Activated CD8-positive, alpha-beta memory T cell treated with anti-CD3 and anti-CD28 coated beads, Interleukin-2, amount 50 U/mL, for 4 hours (primary cell): Measurements from ENCODE around the gene SLC2A13.
A peak's percentile ranks its signal among the peaks of the same experiment; 100 is the strongest.
"Not testable (repeated sequence)": the region's sequence is repeated elsewhere in the genome, so short reads cannot be mapped to it uniquely, and the experiment has no call there.

ENCODE experiments used
- DNase-seq: peaks from one replicate; pipeline ENCODE4 v3.0.0-alpha.2; 2020

The SLC2A13 gene

DNA sequence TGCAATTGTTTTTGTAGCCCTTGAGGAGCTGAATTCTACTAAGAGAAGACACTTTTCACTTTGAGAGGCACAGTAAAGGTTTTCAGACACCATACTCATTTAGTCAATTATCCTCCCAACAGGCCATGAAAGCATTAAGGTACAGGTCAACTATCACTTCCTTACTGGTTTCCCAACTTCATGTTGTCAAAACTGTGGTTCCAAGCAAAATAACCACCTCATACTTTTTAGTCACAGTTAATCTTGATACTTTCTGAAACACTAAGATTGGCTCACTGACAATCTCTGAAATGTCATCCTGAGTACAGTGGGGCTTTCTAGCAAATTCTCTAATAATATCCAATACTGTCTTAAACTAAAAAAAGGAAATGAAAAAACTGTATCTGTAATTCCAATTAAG is 71.7 kb downstream of the SLC2A13 start:
- DNase-seq, result no peak

DNA sequence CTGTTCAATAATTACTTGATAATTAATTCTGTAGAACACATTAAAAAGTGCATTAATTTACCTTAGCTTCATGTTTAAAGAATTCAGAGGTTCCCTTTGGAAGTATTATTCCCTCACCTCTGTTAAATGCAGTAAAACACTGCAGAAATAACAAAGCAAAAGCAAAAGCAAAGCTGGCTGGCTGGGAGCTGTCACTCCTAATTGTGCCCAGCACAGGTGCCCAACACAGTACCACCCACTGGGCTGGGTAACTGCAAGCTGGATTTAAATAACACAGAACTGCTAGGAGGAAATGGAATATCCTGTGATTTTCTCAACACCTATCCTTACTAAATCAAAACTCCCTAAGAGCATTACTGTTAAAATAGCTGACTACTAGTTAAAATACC is 72.6 kb downstream of the SLC2A13 start:
- DNase-seq, result no peak

DNA sequence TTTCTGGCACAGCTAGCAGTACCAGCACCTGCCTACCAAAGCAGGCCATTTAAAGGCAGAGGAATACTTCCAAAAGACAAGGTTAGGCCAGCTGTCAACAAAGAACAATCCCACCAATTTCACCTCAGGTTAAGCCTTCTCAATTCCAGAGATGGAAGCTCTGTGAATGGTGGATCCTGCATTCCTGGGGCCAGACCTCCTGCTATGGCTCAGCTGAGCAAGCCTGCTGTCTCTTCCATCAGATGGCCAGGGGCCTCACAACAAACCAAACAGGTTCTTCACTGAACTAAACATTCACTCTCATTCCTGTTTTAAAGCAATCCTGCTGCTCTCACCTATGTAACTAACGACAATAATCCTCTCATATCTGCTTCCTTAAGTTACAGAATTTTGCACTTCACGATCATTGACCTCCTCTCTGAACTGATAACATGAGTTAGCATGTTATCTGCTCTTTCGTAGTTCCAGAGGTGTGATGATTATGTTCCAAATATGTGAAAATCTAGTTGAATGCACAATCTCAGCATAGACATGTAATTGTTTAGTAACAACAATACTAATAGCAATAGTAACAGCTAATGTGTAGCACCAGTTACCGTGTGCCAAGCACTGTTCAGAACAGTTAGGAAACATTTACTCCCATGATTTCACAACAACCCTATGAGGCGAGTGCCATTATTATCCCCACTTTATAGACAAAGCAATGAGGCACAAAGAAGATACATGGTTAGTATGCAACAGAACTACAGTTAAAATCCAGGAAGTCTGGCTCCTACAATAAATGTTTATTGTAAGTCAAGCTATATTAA is 73.2 kb downstream of the SLC2A13 start:
- DNase-seq, result no peak

DNA sequence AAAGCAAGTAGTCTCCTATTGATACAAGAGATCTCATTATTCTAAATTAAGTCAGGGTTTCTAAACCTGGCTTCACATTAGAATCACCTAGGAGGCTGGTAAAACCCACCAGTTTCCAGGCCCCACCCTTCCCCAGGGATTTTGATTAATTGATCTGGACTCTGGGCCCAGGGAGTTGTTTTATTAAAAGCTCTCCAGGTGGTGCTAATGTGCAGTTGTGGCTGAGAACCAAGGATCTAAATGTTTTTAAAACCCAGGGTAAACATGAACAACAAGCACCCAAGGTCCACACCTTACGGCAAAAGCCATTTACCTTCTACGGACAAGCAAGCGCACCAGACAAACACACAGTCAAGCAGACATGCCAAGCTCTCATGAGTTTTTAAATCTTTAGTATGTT is 73.9 kb downstream of the SLC2A13 start:
- no peak for DNase-seq

DNA sequence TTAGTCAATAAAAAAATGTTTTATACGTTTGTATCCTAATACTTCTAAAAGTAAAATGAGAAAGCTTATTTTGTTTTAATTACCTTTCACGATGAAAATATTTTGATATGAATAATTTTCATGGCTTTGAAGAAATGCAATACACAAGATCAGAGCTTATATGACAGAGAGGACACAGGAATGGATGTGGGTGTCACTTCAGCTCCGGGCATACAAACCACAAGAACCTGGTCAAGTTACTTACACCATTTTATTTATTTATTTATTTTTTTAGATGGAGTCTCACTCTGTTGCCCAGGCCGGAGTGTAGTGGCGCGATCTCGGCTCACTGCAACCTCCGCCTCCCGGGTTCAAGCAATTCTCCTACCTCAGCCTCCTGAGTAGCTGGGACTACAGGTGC is 74.9 kb downstream of the SLC2A13 start:
- DNase-seq, result not testable (repeated sequence)

DNA sequence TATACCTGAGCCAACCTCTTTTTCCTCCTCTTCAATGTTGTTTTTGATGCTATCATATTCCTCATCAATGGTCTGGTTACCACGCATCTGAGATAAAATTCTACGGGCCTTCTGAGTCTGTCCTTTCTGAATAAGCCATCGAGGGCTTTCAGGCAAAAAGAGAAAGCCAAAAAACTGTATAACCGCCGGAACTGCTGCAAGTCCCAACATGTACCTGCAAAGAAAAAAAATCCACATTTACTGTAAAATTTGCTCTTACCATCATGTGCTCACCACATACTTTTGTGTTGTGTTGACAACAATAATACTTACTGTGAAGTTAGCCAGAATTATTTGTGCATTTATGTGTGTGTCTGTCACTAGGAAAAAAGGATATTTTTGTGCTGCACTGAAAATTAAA is 77.6 kb downstream of the SLC2A13 start:
- no peak for DNase-seq

DNA sequence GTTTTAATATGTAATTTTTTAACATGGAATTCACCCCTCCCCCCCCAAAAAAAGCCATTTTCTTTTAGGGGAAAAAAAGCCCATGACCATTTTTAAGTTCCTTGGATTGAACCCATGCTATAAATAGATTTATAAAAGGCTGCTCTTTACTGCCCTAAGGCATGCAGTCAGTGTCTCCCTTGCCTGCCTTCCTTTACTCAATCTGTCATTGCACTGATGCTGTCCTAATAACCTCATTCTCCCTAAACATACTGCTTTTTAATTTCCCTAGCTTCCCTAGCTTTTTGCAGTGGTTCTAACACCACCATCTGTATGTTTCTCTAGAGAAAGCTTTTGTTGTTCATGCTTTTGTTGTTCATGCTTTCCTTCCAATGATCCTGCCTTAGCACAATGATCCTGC is 83.0 kb downstream of the SLC2A13 start:
- no peak for DNase-seq

DNA sequence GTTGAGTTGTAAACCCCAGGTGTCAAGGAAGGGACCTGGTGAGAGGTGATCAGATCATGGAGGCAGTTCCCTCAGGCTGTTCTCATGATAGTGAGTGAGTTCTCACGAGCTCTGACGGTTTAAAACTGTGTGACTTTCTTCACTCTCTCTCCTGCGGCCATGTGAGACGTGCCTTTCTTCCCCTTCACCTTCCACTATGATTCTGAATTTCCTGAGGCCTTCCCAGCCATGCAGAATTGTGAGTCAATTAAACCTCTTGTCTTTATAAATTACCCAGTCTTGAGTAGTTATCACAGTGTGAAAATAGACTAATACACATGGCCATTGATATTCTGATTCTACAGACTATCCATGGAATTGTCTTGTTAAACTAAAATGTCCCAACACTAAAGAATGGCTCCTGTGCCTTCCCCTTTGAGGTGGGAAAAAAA is 85.6 kb downstream of the SLC2A13 start:
- DNase-seq, result no peak

DNA sequence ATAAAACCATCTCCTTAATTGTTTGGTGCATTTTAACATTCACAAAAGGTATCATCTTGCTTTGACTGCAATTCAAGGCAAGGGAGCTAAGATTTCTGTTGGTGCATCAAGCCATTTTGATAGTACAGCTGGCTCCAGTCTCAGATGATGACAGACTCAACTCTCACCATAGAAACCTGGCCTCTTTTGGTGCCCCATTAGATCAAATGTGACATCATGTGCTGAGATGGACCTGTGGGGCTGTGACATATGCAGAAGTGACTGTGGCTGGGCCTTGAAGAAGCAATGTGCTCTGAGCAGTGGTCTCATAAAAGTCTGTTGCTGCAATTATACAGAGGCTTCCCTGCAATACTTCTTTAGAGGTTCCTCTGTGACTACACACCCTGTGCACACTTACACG is 88.4 kb downstream of the SLC2A13 start:
- no peak for DNase-seq

DNA sequence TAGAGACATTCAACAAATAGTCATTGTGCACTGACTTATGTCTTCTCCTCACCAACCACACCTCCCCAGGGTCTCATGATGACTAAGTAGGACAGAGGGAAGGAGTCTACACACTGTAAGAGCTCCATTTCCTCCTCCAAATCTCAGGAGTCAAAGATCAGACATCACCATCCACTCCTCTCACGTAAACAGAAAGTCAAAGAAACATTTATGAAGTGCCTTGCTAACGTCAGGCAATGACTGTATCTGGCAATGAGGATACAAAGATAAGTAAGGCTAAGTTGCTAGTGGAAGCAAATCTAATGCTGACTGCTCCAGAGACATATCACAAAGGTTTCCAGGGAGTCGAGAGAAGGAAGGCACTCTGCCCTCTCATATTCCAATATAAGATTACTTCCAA is 88.9 kb downstream of the SLC2A13 start:
- DNase-seq, result no peak

DNA sequence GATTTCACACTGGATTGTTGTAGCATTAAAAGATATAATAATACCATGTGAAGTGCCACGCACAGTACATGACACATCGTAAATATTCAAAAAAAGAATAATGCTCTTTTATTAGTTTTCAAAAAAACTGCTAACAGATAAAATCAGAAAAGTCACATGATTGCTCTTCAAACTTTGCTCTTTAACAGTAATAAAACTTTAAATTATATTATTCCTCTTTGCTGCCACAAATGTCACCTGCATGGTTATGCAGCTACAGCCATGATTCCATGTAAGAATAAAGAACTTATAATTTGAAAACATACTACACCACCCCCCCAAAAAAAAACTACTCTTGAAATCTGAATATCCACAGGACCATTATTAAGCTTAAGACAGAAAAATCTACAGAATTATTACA is 90.0 kb downstream of the SLC2A13 start:
- DNase-seq, result no peak

DNA sequence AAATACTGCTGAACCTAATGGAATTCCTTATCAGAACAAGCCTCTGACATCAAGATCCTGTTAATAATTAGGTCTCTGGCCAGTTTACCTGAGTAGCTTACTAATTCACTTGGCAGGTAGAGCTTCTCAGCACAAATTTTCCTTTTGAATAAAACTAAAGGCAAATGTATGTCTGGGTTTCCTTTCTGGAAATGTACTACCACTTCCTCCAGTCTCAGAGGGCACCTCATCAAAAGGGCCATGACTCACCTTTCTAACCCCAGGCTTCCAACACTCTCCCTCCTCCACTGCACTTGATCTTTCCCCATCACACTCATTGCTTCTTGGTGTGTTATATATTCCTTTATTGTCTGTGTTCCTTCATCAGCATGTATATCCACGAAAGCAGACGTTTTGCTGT is 90.5 kb downstream of the SLC2A13 start:
- no peak for DNase-seq

DNA sequence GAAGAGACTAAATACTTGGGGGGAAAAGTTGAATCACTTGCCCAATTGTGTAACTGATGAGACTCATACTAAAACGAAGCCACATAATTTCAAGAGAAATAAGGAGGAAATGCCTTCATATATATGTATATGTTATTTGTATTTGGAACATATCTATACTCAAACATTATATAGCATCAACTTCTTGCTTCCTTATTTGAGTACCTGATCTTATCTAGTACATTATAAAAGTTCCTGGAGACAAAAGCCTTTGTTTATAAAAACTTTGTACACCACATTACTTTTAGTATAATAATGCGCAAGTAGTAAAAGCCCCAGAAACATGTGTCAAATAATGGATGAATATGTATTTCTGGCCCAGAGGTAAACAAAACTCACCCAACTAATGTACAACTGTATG is 92.0 kb downstream of the SLC2A13 start:
- DNase-seq, result no peak

DNA sequence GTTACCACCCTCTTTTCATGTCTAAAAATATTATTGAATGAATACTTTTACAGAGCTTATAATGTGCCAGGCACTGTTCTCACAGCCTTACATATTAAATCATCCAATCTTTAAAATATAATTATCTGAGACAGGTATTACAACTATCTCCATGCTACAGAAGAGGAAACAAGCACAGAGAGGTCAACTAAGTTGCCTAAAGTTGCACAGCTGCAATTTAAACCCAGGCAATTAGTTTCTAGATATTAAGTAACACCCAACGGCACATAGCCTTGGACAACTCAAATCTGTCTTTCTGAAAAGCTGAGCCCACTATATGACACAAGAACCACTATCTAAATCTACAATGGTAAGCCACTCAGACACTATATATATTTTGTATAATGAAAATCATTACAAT is 92.6 kb downstream of the SLC2A13 start:
- no peak for DNase-seq

DNA sequence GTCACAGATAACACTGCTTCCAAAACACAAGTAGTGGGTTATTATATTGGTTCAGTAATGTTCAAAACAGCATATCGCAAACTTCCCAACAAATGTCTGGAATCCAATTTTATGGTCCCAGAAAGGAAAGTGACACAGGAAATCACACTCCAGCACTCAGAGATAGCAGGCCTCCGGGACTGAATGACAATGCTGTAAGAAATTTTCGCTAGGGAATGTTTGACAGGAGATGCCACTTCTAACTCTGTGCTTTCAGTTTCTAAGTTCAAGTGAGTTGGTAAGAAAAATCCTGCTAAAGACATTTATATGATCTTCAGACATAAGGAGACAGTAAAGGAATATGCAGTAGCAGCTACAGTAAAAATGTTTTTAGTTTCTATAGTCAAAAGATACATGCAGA is 93.2 kb downstream of the SLC2A13 start:
- DNase-seq, result no peak

DNA sequence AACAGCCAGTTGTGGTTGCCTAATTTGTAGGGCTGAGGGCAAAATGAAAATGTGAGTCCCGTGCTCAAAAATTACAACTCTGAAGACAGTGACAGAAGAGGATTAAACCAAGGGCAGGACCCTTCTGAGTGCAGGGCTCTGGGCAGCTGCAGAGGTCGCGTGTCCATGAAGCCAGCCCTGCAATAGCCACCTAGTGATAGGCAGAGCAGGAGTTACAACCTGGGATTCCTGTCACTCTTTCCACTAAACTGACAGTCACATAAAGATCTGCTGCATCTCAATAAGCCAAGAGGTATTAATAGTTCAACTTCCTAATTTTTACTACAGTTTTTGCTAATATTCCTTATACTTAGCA is 94.1 kb downstream of the SLC2A13 start:
- DNase-seq, result no peak

DNA sequence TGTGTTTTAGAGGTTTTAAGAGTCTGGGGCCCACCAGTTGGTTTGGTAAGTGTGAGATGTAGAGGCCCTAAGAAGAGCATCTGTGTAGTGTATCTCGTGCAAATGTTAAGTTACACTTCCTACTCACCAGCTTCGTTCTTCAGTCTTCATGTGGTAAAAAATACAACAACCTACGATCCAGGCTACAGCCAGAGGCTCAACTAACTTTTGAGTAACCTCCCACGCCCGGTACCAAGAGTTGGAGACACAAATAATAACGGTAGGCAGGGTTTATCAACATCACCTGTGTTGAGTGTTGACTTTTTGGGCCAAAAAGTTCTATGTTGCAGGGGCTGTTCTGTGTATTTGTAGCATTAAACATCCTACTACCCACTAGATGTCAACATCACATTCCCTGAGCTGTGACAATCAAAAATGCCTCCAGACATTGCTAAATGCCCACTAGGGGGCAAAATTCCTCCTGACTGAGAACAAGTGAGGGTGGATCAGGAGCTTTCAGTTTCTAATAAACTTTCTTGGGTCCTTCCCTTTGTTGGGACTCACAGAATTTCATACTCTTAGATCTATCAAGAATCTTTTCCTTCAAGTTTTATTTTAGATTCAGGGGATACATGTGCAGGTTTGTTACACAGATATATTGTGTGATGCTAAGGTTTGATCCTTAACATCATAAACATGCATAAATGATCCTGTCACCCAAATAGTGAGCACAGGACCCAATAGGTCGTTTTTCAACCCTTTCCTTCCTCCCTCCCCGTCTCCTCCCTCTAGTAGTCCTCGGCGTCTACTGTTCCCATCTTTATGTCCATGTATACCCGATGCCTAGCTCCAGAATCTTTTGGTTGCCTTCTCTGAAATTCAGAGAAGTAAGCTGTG is 94.7 kb downstream of the SLC2A13 start:
- DNase-seq, result peak; percentile 41

DNA sequence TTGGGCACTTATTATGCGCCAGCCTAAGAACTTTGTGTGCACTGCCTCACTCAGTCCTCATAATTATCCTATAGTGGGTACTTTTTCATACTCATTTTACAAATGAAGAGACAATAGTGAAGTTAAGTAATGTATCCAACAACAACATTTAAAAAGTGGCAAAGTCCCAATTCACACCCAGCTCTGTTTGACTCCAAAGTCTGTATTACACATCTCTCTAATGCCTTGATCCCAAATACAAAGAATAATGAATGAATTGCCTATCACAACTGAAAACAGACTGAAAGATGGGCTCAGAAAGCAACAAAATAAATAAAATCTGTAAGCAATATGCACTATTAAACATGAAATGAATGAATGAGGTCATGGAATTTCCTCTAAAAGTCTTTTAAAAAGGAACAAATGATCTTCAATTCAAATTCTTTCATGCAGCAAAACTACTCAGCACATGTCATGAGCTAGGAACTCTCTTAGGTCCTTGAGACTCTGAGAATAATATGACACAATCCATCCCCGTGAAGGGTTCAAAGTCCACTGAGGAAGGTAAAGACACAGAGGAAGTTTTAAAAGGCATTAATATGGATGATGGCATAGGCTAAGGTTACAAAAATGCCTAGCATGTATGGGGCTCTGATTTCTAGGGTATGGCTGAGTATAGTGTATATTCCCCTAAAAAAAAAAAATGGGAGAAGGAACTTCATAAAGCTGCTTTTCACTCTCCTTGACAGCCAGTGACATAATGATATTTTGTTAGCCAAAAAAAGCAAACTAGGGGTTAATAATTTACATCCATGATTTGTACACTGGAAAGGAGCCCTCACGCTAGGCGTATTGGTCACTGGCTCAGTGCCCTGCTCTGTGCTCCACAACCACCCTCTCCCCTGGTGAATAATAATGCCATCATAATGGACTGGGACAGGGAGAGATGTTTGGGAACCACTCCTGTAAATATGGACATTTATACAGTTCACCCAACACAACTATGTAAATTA is 103.4 kb downstream of the SLC2A13 start:
- DNase-seq, result no peak

DNA sequence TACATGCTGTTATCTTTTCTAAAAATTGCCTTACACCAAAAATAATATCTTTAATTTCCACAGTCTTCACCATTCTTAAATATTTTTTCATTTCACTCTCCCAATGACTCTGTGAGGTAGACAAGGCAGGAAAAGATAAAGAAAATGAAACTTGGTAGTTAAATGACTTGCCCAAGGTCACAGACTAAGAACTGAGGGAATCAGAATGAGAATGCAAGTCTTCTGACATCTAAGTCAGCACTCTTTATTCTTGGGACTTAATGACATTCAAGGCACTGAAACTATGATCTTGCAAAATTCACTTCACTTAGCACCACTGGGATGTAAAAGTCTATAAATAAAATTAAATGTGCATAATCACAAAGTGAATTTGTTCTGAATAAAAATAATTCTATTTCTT is 104.5 kb downstream of the SLC2A13 start:
- DNase-seq, result no peak

DNA sequence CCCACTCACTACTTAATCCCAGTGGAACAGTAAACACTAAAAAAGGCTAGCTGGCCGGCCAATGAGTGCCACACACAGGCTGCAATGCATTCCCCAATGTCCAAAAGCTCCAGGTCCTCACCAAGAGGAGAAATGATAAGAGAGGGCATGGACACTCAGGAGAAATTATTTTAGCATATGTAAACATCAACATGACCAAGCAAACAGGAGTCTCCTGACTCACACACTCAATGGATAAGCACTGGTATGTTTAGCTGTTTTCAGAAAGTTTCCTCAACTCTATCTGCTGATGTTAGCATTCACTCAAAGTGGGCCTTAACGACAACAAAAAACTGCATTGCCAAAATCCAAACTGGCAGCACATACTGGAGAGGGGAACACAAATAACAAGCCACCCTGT is 105.0 kb downstream of the SLC2A13 start:
- DNase-seq, result no peak

DNA sequence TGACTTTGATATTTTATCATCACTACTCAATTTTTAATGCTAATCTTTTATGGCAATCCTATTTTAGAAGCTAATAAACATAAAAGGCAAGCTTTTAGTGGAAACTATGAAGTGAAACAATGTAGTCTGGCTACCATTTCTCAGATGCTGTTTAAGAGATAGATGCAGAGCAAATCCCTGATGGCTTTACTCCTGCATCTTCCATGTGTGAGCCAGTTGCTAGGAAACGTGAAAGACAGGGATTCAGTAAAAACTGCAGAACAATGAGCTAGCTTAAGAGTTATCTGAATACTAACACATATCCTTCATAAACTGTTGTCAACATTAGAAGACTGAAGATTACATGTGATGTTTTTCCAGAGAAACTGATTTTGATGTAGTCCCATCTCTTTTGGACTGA is 112.6 kb downstream of the SLC2A13 start:
- DNase-seq, result no peak

DNA sequence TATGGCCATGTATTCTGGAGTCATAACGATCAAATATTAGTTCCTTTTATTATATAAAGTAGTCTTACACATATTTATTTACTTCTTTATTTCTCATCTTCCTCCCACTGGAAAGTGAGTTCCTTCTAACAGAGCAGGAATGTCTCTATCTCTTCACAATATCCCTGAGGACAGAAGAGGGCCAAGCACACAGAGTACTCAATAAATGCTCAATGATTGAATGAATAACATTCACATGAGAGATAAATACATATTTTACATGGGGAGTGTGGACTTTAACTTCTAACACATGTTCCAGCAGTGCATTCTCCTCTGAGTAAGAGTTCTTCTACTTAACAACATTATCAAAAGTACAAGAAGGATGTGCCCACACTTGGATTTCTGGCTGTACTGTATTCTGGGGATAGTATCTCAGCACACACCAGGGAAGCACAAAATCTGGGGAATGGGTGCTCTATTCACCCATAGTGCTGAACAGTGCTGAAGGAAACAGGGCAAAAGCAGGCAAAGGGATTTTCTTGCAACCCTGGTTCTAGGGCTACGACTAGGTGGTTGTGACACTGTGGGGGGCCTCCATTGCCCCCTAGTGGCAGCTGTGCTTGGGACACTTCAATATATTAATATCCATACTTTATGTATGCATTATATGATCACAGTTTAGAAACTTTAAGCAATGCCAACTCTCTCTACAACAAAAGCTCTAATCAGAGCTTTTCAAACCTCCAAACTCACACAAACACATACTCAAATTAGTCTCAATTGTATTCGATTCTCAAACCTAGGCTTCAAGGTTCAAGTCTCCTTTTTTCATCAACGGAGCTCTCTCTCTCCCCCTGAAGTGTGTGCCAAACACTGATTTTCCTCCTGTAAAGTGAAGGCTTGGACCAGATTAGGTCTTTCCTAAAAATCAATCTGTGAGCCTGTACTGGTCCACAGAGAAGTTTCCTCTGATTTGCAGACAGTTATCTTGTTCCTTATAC is 115.5 kb downstream of the SLC2A13 start:
- peak; percentile 55 for DNase-seq
